HUES6 (cell line): ENCODE measurements around the gene COL28A1.

Source experiments
- H3K27ac ChIP-seq: 2 replicates; pipeline ENCODE4 v1.7.0; 2013; ENCODE audit warnings: low read depth, mild to moderate bottlenecking, low read length, inconsistent platforms
- H3K27me3 ChIP-seq: 2 replicates; pipeline ENCODE4 v1.6.1; 2013; ENCODE audit warnings: low read length; ENCODE audit not compliant: control insufficient read depth, insufficient read depth
- H3K36me3 ChIP-seq: 2 replicates; pipeline ENCODE4 v1.6.1; 2013; ENCODE audit warnings: low read length; ENCODE audit not compliant: control insufficient read depth, insufficient read depth
- H3K4me1 ChIP-seq: 2 replicates; pipeline ENCODE4 v1.6.1; 2013; ENCODE audit warnings: low read length; ENCODE audit not compliant: control insufficient read depth, insufficient read depth
- H3K4me3 ChIP-seq: 2 replicates; pipeline ENCODE4 v1.5.1; 2013; ENCODE audit warnings: low read depth, low read length
- H3K9ac ChIP-seq: one replicate; pipeline ENCODE4 v1.6.1; 2013; ENCODE audit warnings: mild to moderate bottlenecking, low read length
- H3K9me3 ChIP-seq: 2 replicates; pipeline ENCODE4 v1.6.1; 2013; ENCODE audit warnings: low read depth, low read length; ENCODE audit not compliant: control insufficient read depth, insufficient read depth

COL28A1 gene

DNA sequence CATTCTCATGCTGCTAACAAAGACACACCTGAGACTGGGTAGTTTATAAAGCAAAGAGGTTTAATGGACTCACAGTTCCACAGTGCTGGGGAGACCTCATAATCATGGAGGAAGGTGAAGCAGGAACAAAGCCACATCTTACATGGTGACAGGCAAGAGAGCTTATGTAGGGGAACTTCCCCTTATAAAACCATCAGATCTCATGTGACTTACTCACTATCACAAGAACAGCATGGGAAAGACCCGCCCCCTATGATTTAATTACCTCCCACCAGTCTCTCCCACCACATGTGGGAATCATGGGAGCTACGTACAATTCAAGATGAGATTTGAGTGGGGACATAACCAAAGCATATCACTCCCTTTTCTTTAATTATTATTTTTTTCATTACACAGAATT lies 16.6 kb downstream of the COL28A1 start:
- Histone ChIP-seq H3K9me3 (no peaks in the 10 kb centered on the region), H3K4me3 (no peak overlapping the region), H3K4me1 (0 out of 2 replicates have a peak, but pooled peaks cover 5% of the 10 kb centered on the region), H3K36me3 (no peaks in the 10 kb centered on the region), H3K27me3 (no peaks in the 10 kb centered on the region), H3K9ac (no peak overlapping the region), H3K27ac (no peak overlapping the region)

DNA sequence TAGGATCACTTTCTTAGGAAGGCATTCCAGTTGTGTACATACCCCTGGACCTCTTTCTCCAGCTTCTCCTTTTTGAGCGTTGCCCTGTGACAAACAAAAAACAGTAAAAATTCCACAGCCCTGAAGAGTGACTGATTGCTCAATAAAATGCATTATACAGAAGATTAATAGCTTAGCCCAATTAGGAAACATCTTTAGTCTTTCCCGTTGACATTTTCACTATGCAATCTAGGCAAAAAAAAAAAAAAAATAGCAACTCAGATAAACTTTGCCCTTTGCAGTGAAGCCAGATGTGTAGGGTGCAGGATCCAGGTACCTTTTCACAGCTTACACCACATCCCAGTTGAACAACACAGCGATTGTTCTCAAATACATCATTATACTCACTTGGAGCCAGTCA lies 17.9 kb downstream of the COL28A1 start:
- H3K27ac ChIP-seq, result no peak overlapping the region
- H3K4me3 ChIP-seq, result no peak overlapping the region
- H3K36me3 ChIP-seq, result no peaks in the 10 kb centered on the region
- H3K27me3 ChIP-seq, result no peaks in the 10 kb centered on the region
- H3K4me1 ChIP-seq, result 0 out of 2 replicates have a peak, but pooled peaks cover 5% of the 10 kb centered on the region
- H3K9me3 ChIP-seq, result no peaks in the 10 kb centered on the region
- H3K9ac ChIP-seq, result no peak overlapping the region

- Histone ChIP-seq H3K4me1 (0 out of 2 replicates have a peak, but pooled peaks cover 5% of the 10 kb centered on the region), H3K9ac (no peak overlapping the region), H3K27ac (no peak overlapping the region), H3K36me3 (no peaks in the 10 kb centered on the region), H3K4me3 (no peak overlapping the region), H3K9me3 (no peaks in the 10 kb centered on the region), H3K27me3 (no peaks in the 10 kb centered on the region)
These were observed 19.0 kb downstream of the COL28A1 start for GRCh38 chr7:7516662-7517061.

GRCh38 chr7:7516156-7516555 lies 19.5 kb downstream of the COL28A1 start:
- no peak overlapping the region for H3K4me3 ChIP-seq
- H3K4me1 ChIP-seq, result 0 out of 2 replicates have a peak, but pooled peaks cover 5% of the 10 kb centered on the region
- H3K9me3 ChIP-seq, result no peaks in the 10 kb centered on the region
- H3K27ac ChIP-seq, result no peak overlapping the region
- H3K9ac ChIP-seq, result no peak overlapping the region
- H3K36me3 ChIP-seq, result no peaks in the 10 kb centered on the region
- no peaks in the 10 kb centered on the region for H3K27me3 ChIP-seq

DNA sequence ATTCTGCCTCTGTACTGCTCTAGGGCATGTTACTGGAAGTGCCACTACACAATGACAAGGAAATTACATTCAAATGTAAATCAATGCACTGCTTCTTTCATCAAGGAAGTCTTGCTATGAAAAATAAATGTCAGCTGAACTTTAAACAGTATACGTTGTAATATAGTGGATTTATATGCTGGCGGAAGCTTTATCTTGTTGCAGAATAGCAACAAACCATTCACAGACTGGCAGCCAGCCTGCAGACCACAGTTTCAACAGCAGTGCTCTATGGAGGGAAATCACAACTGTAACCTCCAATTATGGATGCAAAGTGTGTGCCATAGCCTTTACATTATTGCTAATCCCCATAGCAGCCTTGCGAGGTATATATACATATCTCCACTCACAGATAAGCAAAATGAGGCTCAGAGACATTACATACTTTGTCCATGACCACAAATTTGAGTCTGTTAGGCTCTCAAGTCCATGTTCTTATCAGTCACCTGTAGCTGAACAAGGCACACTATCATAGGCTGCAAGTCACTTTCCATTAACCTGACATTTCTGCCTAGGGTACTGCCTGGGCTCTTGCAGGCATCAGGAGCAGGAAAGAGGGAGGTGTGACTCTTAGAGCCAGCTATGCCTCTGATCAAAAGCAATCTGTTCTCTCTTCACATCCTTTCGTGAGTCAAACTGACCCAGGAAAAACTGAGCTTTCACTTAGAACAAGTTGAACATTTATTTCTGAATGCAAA lies 22.6 kb downstream of the COL28A1 start:
- no peaks in the 10 kb centered on the region for H3K36me3 ChIP-seq
- no peak overlapping the region for H3K9ac ChIP-seq
- H3K27ac ChIP-seq, result no peak overlapping the region
- no peaks in the 10 kb centered on the region for H3K9me3 ChIP-seq
- no peak overlapping the region for H3K4me3 ChIP-seq
- H3K27me3 ChIP-seq, result no peaks in the 10 kb centered on the region
- H3K4me1 ChIP-seq, result 0 out of 2 replicates have a peak, but pooled peaks cover 5% of the 10 kb centered on the region

DNA sequence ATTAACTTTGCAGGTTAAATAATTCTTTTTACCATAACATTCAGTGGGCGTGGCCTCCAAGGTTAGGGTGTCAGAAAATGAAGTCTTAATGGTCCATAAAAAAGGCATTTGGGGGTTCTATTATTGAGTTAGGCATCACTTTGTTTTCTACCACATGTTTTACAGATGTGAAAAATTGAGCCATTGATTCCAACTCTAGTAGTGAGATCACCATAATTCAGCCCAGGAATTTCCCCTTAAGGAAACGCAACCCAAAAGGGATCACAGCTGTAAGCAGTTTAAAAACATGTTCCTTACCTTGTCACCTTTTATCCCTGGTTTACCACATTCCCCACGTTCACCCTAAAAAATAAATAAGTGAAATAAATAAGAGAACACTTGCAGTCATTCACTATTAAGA lies 24.9 kb downstream of the COL28A1 start:
- no peaks in the 10 kb centered on the region for H3K9me3 ChIP-seq
- H3K4me3 ChIP-seq, result no peak overlapping the region
- 0 out of 2 replicates have a peak, but pooled peaks cover 5% of the 10 kb centered on the region for H3K4me1 ChIP-seq
- H3K36me3 ChIP-seq, result no peaks in the 10 kb centered on the region
- no peaks in the 10 kb centered on the region for H3K27me3 ChIP-seq
- no peak overlapping the region for H3K27ac ChIP-seq
- no peak overlapping the region for H3K9ac ChIP-seq

DNA sequence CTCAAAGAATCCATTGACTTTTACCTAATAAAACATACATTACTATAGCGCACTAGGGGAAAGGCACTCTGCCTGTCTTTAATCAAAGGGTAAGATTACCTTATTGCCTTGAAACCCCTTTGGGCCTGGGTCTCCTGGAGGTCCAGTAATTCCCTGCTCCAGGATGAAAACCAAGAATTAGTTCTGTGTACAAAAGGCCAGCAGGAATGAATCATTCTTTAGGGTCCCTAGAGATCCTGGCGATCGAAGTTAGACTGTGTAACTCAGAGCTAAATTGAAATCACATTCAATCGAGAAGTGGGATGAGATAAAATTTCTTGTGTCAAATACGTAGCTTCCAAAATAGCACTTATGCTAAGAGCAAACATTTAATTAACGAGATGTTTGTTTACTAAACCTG lies 29.8 kb downstream of the COL28A1 start:
- Histone ChIP-seq H3K9me3 (no peaks in the 10 kb centered on the region), H3K36me3 (no peaks in the 10 kb centered on the region), H3K4me3 (no peak overlapping the region), H3K4me1 (no peaks in the 10 kb centered on the region), H3K27me3 (no peaks in the 10 kb centered on the region), H3K27ac (no peak overlapping the region), H3K9ac (no peak overlapping the region)

GRCh38 chr7:7504910-7505704 lies 30.6 kb downstream of the COL28A1 start:
- Histone ChIP-seq H3K9ac (no peak overlapping the region), H3K9me3 (no peaks in the 10 kb centered on the region), H3K4me3 (no peak overlapping the region), H3K4me1 (no peaks in the 10 kb centered on the region), H3K36me3 (no peaks in the 10 kb centered on the region), H3K27me3 (no peaks in the 10 kb centered on the region), H3K27ac (no peak overlapping the region)

- H3K9me3 ChIP-seq, result no peaks in the 10 kb centered on the region
- H3K27me3 ChIP-seq, result no peaks in the 10 kb centered on the region
- no peak overlapping the region for H3K4me3 ChIP-seq
- H3K27ac ChIP-seq, result no peak overlapping the region
- H3K36me3 ChIP-seq, result no peaks in the 10 kb centered on the region
- no peak overlapping the region for H3K9ac ChIP-seq
- no peaks in the 10 kb centered on the region for H3K4me1 ChIP-seq
These were observed 35.8 kb downstream of the COL28A1 start for GRCh38 chr7:7499892-7500291.

- no peaks in the 10 kb centered on the region for H3K27me3 ChIP-seq
- H3K27ac ChIP-seq, result no peak overlapping the region
- no peaks in the 10 kb centered on the region for H3K4me1 ChIP-seq
- no peaks in the 10 kb centered on the region for H3K36me3 ChIP-seq
- no peak overlapping the region for H3K4me3 ChIP-seq
- H3K9ac ChIP-seq, result no peak overlapping the region
- H3K9me3 ChIP-seq, result no peaks in the 10 kb centered on the region
These were observed 36.8 kb downstream of the COL28A1 start for GRCh38 chr7:7498856-7499255.

- H3K9ac ChIP-seq, result no peak overlapping the region
- no peaks in the 10 kb centered on the region for H3K27me3 ChIP-seq
- no peaks in the 10 kb centered on the region for H3K4me1 ChIP-seq
- H3K27ac ChIP-seq, result no peak overlapping the region
- H3K36me3 ChIP-seq, result no peaks in the 10 kb centered on the region
- H3K4me3 ChIP-seq, result no peak overlapping the region
- no peaks in the 10 kb centered on the region for H3K9me3 ChIP-seq
These were observed 39.4 kb downstream of the COL28A1 start for GRCh38 chr7:7496311-7496710.
